GM13976 (cell line): ENCODE measurements around the gene SAYSD1.
A peak's percentile ranks its signal among the peaks of the same experiment; 100 is the strongest.

ENCODE experiments used
- DNase-seq: peaks from one replicate; pipeline ENCODE4 v3.0.0; 2012; ENCODE audit warnings: low spot score
- CTCF ChIP-seq: IDR thresholded peaks from 2 replicates; pipeline ENCODE4 v1.5.1; 2012; ENCODE audit warnings: borderline replicate concordance, mild to moderate bottlenecking; ENCODE audit not compliant: insufficient read depth; ENCODE audit errors: extremely low read depth, missing control alignments, control extremely low read depth
- in situ Hi-C: fragments of 300-500 bp; cut with MboI; formaldehyde crosslinking; loops from one replicate; pipeline ENCODE4 v1.12.0; 2022; ENCODE audit warnings: low sequenced_read_pairs, mixed read lengths, inconsistent platforms; ENCODE audit not compliant: unreplicated experiment

SAYSD1 gene

GRCh38 chr6:39102071-39102820 lies 12.7 kb downstream of the SAYSD1 start:
- in situ Hi-C loops: no loop called here
- TF ChIP-seq CTCF: peak; percentile 53
- peak; percentile 27 for DNase-seq

DNA sequence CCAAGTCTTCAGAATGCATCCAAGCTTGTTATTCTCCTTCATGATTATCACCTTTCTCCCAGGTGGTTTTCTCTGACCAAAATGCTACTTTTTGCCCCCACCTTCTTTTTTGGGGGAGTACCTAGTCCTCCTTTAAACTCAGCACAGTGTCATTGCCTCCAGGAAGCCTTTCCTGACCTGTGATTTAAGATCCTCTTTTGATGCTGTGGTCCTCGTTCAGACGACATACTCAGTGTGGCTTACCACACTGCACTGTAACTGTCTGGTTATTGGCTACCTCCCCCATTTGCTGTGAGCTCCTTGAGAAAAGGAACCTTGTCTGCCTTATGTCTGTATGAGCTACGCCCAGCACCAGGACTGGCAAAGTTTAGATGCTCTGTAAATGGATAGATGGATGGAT lies 14.6 kb downstream of the SAYSD1 start:
- DNase-seq: no peak
- in situ Hi-C loops: no loop called here
- no peak for TF ChIP-seq CTCF

DNA sequence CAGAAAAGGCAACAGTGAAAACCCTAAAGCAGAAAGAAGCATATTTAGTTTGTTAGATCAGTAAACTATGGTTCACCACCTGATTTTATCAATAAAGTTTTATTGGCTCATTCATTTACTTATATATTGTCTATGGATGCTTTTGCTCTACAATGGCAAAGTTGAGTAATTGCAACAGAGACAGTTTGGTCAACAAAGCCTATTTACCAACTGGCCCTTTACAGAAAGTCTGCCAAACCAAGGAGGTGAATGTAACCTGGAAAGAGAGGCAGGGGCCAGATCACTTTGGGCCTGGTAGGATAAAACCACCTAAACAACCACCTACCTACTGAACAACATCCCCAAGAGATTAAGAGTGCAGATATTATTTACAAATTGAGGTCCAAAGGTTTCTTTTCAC lies 19.4 kb downstream of the SAYSD1 start:
- DNase-seq: no peak
- in situ Hi-C loops: no loop called here

GRCh38 chr6:39093149-39093708 lies 21.8 kb downstream of the SAYSD1 start:
- in situ Hi-C loops: no loop called here
- TF ChIP-seq CTCF: no peak
- no peak for DNase-seq

More for the DNA sequence above, 19.4 kb downstream of the SAYSD1 start:
- TF ChIP-seq CTCF: no peak

DNA sequence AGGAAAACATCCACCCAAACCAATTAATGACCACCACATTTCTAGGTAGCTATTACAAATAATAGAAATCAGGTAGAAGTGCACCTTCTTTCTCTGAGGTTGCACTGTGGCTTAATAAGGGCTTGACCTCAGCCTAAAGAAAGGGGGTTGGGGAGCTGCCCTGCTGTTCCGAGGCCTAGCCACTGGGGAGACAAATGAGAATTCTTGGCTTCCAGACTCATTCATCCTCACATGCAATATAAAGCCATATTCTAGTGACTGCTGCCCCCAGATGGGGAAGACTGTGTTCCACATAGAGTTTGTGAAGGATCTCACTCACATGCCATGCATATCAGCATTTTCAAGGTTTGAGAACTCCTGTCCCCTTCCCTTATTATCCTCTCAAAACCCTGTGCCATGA lies 22.9 kb downstream of the SAYSD1 start:
- TF ChIP-seq CTCF: no peak
- DNase-seq: no peak
- in situ Hi-C loops: no loop called here

DNA sequence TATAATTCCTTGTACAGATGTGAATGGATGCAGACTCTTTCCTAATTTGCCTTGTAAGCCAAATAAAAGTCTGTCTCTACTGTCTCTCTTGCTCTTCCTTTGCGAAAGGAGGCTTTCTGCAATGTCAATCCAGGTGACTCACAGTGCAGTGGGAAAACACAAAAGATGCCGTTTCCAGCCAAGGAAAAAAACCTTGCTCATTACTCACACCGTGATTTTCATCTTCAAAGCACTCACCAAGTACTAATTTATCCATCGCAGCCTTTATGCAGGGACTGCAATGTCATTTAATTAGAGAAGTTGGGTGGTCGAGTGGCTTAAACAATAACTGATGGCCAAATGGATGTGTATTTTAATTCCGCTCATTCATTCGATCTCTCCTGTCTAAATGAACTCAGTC lies 23.8 kb downstream of the SAYSD1 start:
- in situ Hi-C loops: no loop called here
- no peak for DNase-seq
- no peak for TF ChIP-seq CTCF
